GM12878 (cell line): ENCODE results near the gene PSAP. TPM values are rescaled to one million over a fixed set of nuclear protein-coding genes. Genes with fewer than 3 reads are reported as not detected.

Experiments used
- ATAC-seq: fragments of 200-7000 bp; cut with Tn5 transposase; 3 replicates; pipeline ENCODE4 v1.9.1; 2020; ENCODE audit warnings: mild to moderate bottlenecking, moderate library complexity
- BruUV-seq: library from RNA; stranded (reverse); fragments of 400-500 nt; replicated peaks from 2 replicates; lab custom pipeline; 2021; lab: Mats Ljungman, UMichigan
- CTCF ChIA-PET: fragments of 300-600 bp; sonication (Branson Sonifier 250); formaldehyde crosslinking; extraction: SDS; loops from one replicate; lab custom pipeline; 2021; ENCODE audit warnings: inconsistent platforms; lab: Yijun Ruan, JAX
- POLR2A ChIA-PET: fragments of 350-600 bp; formaldehyde crosslinking; extraction: SDS; loops from one replicate; lab custom pipeline; 2021; ENCODE audit warnings: inconsistent platforms; lab: Charles Lee
- RAD21 ChIA-PET: fragments of 300-600 bp; sonication (Branson Sonifier 250); formaldehyde crosslinking; loops from one replicate; lab custom pipeline; 2023; ENCODE audit warnings: antibody characterized with exemption; ENCODE audit not compliant: unreplicated experiment; lab: Charles Lee
- SMC1A ChIA-PET: fragments of 300-600 bp; sonication (Branson Sonifier 250); formaldehyde crosslinking; loops from one replicate; lab custom pipeline; 2023; ENCODE audit not compliant: unreplicated experiment, uncharacterized antibody; lab: Charles Lee
- DNase-seq: peaks from one replicate; pipeline ENCODE4 v3.0.0-alpha.2; 2011; ENCODE audit warnings: low read depth, low spot score
- FAIRE-seq: peaks from 3 replicates; lab custom pipeline; 2011; peaks lifted over from hg19 to GRCh38; lab: Jason Lieb, UNC
- H2AFZ ChIP-seq: 2 replicates; pipeline ENCODE4 v1.6.0; 2011; ENCODE audit warnings: low read depth, low read length, control low read depth; ENCODE audit not compliant: control insufficient read depth
- H3K27ac ChIP-seq: 2 replicates; pipeline ENCODE4 v1.5.1; 2011; ENCODE audit warnings: control low read depth; ENCODE audit not compliant: control insufficient read depth, insufficient read depth
- H3K27me3 ChIP-seq, 2 experiments: replicated peaks in 1 of 2; 2 replicates each; pipeline versions ENCODE4 v1.6.0 to v1.6.1; 2011; ENCODE audit warnings: low read length in 1 of 2; ENCODE audit not compliant: control insufficient read depth in 2 of 2, insufficient read depth in 2 of 2
- H3K36me3 ChIP-seq, 2 experiments: 2 replicates each; pipeline ENCODE4 v1.5.1; 2011; ENCODE audit warnings: low read length in 1 of 2; ENCODE audit not compliant: control insufficient read depth in 2 of 2, insufficient read depth in 2 of 2
- H3K4me1 ChIP-seq: 2 replicates; pipeline ENCODE4 v1.6.1; 2011; ENCODE audit warnings: mild to moderate bottlenecking, low read length, moderate library complexity, mixed read lengths; ENCODE audit not compliant: control insufficient read depth, insufficient read depth
- H3K4me2 ChIP-seq: 2 replicates; pipeline ENCODE4 v1.6.0; 2011; ENCODE audit warnings: control low read depth; ENCODE audit not compliant: control insufficient read depth, insufficient read depth
- H3K4me3 ChIP-seq: fragments of 200-600 bp; sonication (generic); 2 replicates; pipeline ENCODE4 v1.5.1; 2016
- H3K79me2 ChIP-seq: 2 replicates; pipeline ENCODE4 v1.6.0; 2011; ENCODE audit warnings: low read length; ENCODE audit not compliant: control insufficient read depth, insufficient read depth
- H3K9ac ChIP-seq: 2 replicates; pipeline ENCODE4 v1.8.0; 2011; ENCODE audit warnings: low read length, control low read depth, mixed read lengths; ENCODE audit not compliant: control insufficient read depth, insufficient read depth
- H3K9me3 ChIP-seq: replicated peaks from 3 replicates; pipeline ENCODE4 v1.5.1; 2011; ENCODE audit warnings: mild to moderate bottlenecking, low read length; ENCODE audit not compliant: control insufficient read depth, insufficient read depth
- H4K20me1 ChIP-seq: 2 replicates; pipeline ENCODE4 v1.6.0; 2011; ENCODE audit not compliant: control insufficient read depth, insufficient read depth
- ATF2 ChIP-seq: IDR thresholded peaks from 2 replicates; pipeline ENCODE4 v1.6.1; 2012; ENCODE audit warnings: low read length, inconsistent platforms
- ATF7 ChIP-seq: fragments of 450-650 bp; IDR thresholded peaks from 2 replicates; pipeline ENCODE4 v1.6.1; 2016; ENCODE audit warnings: low read depth, mild to moderate bottlenecking
- BRCA1 ChIP-seq: IDR thresholded peaks from 2 replicates; pipeline ENCODE4 v1.6.1; 2011; ENCODE audit warnings: low read depth, low read length, improper control_type of control experiment
- CBFB ChIP-seq: IDR thresholded peaks from 2 replicates; pipeline ENCODE4 v1.6.1; 2016; ENCODE audit warnings: antibody characterized with exemption, low read depth
- CHD4 ChIP-seq: fragments of 200-600 bp; sonication (generic); IDR thresholded peaks from 2 replicates; pipeline ENCODE4 v1.6.1; 2016; ENCODE audit warnings: mild to moderate bottlenecking
- GABPA ChIP-seq: IDR thresholded peaks from 2 replicates; pipeline ENCODE4 v1.6.1; 2014; ENCODE audit warnings: antibody characterized with exemption, low read depth, mild to moderate bottlenecking, inconsistent platforms
- RUNX3 ChIP-seq: IDR thresholded peaks from 2 replicates; pipeline ENCODE4 v1.6.1; 2012; ENCODE audit warnings: low read length, inconsistent platforms
- SMARCA5 ChIP-seq: fragments of 450-650 bp; IDR thresholded peaks from 2 replicates; pipeline ENCODE4 v1.6.1; 2017; ENCODE audit warnings: mild to moderate bottlenecking
- TCF12 ChIP-seq: IDR thresholded peaks from 2 replicates; pipeline ENCODE4 v1.6.1; 2011; ENCODE audit warnings: low read depth, mild to moderate bottlenecking, low read length
- USF2 ChIP-seq: IDR thresholded peaks from 2 replicates; pipeline ENCODE4 v1.6.1; 2011; ENCODE audit warnings: low read depth, low read length, improper control_type of control experiment, borderline replicate concordance
- ZNF622 ChIP-seq: fragments of 450-650 bp; IDR thresholded peaks from 2 replicates; pipeline ENCODE4 v1.6.1; 2017; ENCODE audit warnings: mild to moderate bottlenecking, inconsistent platforms
- WGBS: methylation state at CpG from one replicate; pipeline ENCODE4 v1.1.6; 2016; ENCODE audit warnings: low lambda C conversion rate; ENCODE audit not compliant: insufficient replicate concordance, insufficient coverage; ENCODE audit errors: missing lambda C conversion rate; 5-methylcytosine and 5-hydroxymethylcytosine counted together
- in situ Hi-C: fragments of 300-500 bp; cut with MboI; formaldehyde crosslinking; loops from 9 replicates; pipeline ENCODE4 v1.14.3; 2018; ENCODE audit warnings: mixed read lengths
- intact Hi-C: fragments of 100-400 bp; cut with micrococcal nuclease; formaldehyde crosslinking; loops from one replicate; pipeline ENCODE4 v1.14.2; 2022; ENCODE audit not compliant: unreplicated experiment
- polyA plus RNA-seq, 11 experiments: library from polyadenylated mRNA; depleted of rRNA in 4 of 11; unstranded in 6 of 11; stranded (reverse) in 5 of 11; fragments of >200 nt; fragmentation: Nextera tagmentation in 4 of 11; fragmentation: Illumina TruSeq in 1 of 11; extraction: Ambion mirVana in 4 of 11; extraction: Trizol in 1 of 11; gene quantifications; 1 replicate in 1 of 11; 2 replicates in 10 of 11; pipeline versions ENCODE4 v1.2.1 to v1.2.3, GENCODE V29; 2011 to 2016; ENCODE audit warnings: inconsistent platforms in 2 of 11, missing spikeins in 2 of 11, low read depth in 1 of 11
- total RNA-seq, 4 experiments: library from RNA; depleted of rRNA in 3 of 4; stranded (reverse); fragments of >200 nt in 3 of 4; fragmentation: Illumina TruSeq in 1 of 4; extraction: Trizol in 1 of 4; gene quantifications; 2 replicates each; pipeline versions ENCODE4 v1.2.1 to v1.2.3, GENCODE V29; 2013 to 2021

PSAP gene
- total and polyA plus RNA-seq, 10 of the 15 experiments (the other 5 are each of a cell fraction or from before 2014, with no cell fraction given) = 178 to 336 (median 286) TPM

GRCh38 chr10:71845410-71846405 lies 5.3 kb downstream of the PSAP start (continued):
- TF ChIP-seq CHD4 (no peak), SMARCA5 (no peak), BRCA1 (no peak), CBFB (no peak), TCF12 (no peak), USF2 (no peak)
- TF ChIP-seq, all 136 proteins: peak for 0

- ATAC-seq (no peak), DNase-seq (no peak), FAIRE-seq (no peak)
- H3K4me1 ChIP-seq = peaks cover 27% of the 10 kb centered on the region
- no peak overlapping the region for H2AFZ ChIP-seq
- 2% methylated on average over 2 of the region's 2 CpGs for WGBS
- SMC1A ChIA-PET = interaction anchor here (0.8 to 3.0 kb wide), 3 partner anchors 20 to 52 kb away, joined by 3 to 8 read pairs (median 3); no protein-coding TSS in a partner anchor
- no peaks in the 10 kb centered on the region; the same call in 1 of the 2 replicates for H4K20me1 ChIP-seq
- H3K9ac ChIP-seq = no peak overlapping the region
- RAD21 ChIA-PET = no interaction called here
- no peaks in the 10 kb centered on the region for H3K27me3 ChIP-seq
- peak overlapping the region; percentile 39; the same call in 1 of the 2 replicates for H3K4me2 ChIP-seq
- H3K36me3 ChIP-seq = no peaks in the 10 kb centered on the region; a peak in 1 of 4 replicates
- POLR2A ChIA-PET = no interaction called here
- H3K27ac ChIP-seq = no peak overlapping the region
- intact Hi-C loops (no loop called here), in situ Hi-C loops (no loop called here)
- no peak overlapping the region for H3K4me3 ChIP-seq
- H3K9me3 ChIP-seq = no peaks in the 10 kb centered on the region
- CTCF ChIA-PET = interaction anchor here (1.4 kb wide), 1 partner anchor 52 kb away, joined by 6 read pairs; no protein-coding TSS in a partner anchor
- TF ChIP-seq ZNF622 = no peak
- no peak for TF ChIP-seq GABPA
- no peak for TF ChIP-seq ATF7
- peak; percentile 54 for TF ChIP-seq RUNX3
- TF ChIP-seq ATF2 = no peak
- peaks cover 83% of the 10 kb centered on the region for H3K79me2 ChIP-seq
- BruUV-seq = no TSS peak
These were observed 6.4 kb downstream of the PSAP start for GRCh38 chr10:71844695-71845094.
